WTC11 (cell line): ENCODE data around the gene TCERG1. TPM values are rescaled to one million over a fixed set of nuclear protein-coding genes. Genes with fewer than 3 reads are reported as not detected.

ENCODE experiments used
- ATAC-seq: fragments of 200-7000 bp; cut with Tn5 transposase; 2 replicates; pipeline ENCODE4 v1.10.0; 2021; ENCODE audit warnings: mild to moderate bottlenecking, moderate library complexity
- CTCF ChIA-PET: fragments of 300-600 bp; sonication (Branson Sonifier 250); formaldehyde crosslinking; loops from one replicate; lab custom pipeline; 2021; ENCODE audit warnings: antibody characterized with exemption; lab: Charles Lee
- POLR2A ChIA-PET: fragments of 350-600 bp; sonication (Branson Sonifier 250); formaldehyde crosslinking; loops from one replicate; lab custom pipeline; 2021; ENCODE audit warnings: antibody characterized with exemption; lab: Charles Lee
- DNase-seq: peaks from one replicate; pipeline ENCODE4 v3.0.0; 2021; ENCODE audit warnings: low spot score
- H3K27ac Mint-ChIP-seq: 2 replicates; pipeline ENCODE4 v1.8.0; 2021; ENCODE audit warnings: mixed read lengths
- H3K27me3 Mint-ChIP-seq: 2 replicates; pipeline ENCODE4 v1.8.0; 2021; ENCODE audit warnings: low read depth, mild to moderate bottlenecking, moderate library complexity, mixed read lengths
- H3K36me3 Mint-ChIP-seq: 2 replicates; pipeline ENCODE4 v1.8.0; 2021; ENCODE audit warnings: mixed read lengths
- H3K4me1 Mint-ChIP-seq: 2 replicates; pipeline ENCODE4 v1.8.0; 2022; ENCODE audit warnings: mixed read lengths
- H3K4me3 Mint-ChIP-seq: 2 replicates; pipeline ENCODE4 v1.8.0; 2021; ENCODE audit warnings: mild to moderate bottlenecking, moderate library complexity, mixed read lengths
- H3K9me3 Mint-ChIP-seq: 2 replicates; pipeline ENCODE4 v1.8.0; 2021; ENCODE audit warnings: mixed read lengths
- AR ChIP-seq: fragments of 250-450 bp; sonication (Bioruptor Pico); IDR thresholded peaks from 2 replicates; pipeline ENCODE4 v1.9.0; 2021; ENCODE audit warnings: mild to moderate bottlenecking
- ATF2 ChIP-seq: sonication (generic); formaldehyde crosslinking; IDR thresholded peaks from 2 replicates; pipeline ENCODE4 v1.8.1; 2022; ENCODE audit warnings: low read depth, missing genetic modification reagents, borderline replicate concordance
- ATF3 ChIP-seq: sonication (generic); formaldehyde crosslinking; conservative IDR thresholded peaks from 2 replicates; pipeline ENCODE4 v1.8.1; 2022; ENCODE audit warnings: mild to moderate bottlenecking, missing genetic modification reagents
- CBFB ChIP-seq: sonication (generic); formaldehyde crosslinking; IDR thresholded peaks from 2 replicates; pipeline ENCODE4 v1.8.1; 2022; ENCODE audit warnings: mild to moderate bottlenecking, low read depth, missing genetic modification reagents
- CTCF ChIP-seq: fragments of 200-600 bp; IDR thresholded peaks from 2 replicates; pipeline ENCODE4 v1.8.0; 2022; ENCODE audit warnings: antibody characterized with exemption
- ERG ChIP-seq: fragments of 250-450 bp; sonication (Bioruptor Pico); IDR thresholded peaks from 2 replicates; pipeline ENCODE4 v1.8.0; 2021; ENCODE audit warnings: mild to moderate bottlenecking
- GABPB1 ChIP-seq: sonication (generic); formaldehyde crosslinking; IDR thresholded peaks from 2 replicates; pipeline ENCODE4 v1.8.1; 2023; ENCODE audit warnings: mild to moderate bottlenecking, missing genetic modification reagents
- GTF2I ChIP-seq: fragments of 250-450 bp; sonication (Bioruptor Pico); conservative IDR thresholded peaks from 2 replicates; pipeline ENCODE4 v1.4.0; 2021; ENCODE audit warnings: mild to moderate bottlenecking
- JAZF1 ChIP-seq: fragments of 250-450 bp; sonication (Bioruptor Pico); IDR thresholded peaks from 2 replicates; pipeline ENCODE4 v1.9.0; 2021; ENCODE audit warnings: moderate library complexity, mild to moderate bottlenecking, inconsistent platforms
- JUN ChIP-seq: sonication (generic); formaldehyde crosslinking; IDR thresholded peaks from 2 replicates; pipeline ENCODE4 v1.8.0; 2023; ENCODE audit warnings: mild to moderate bottlenecking, missing genetic modification reagents
- MYBL2 ChIP-seq: sonication (generic); formaldehyde crosslinking; IDR thresholded peaks from 2 replicates; pipeline ENCODE4 v1.8.1; 2023; ENCODE audit warnings: mild to moderate bottlenecking, moderate library complexity, missing genetic modification reagents
- NFYB ChIP-seq: sonication (generic); formaldehyde crosslinking; conservative IDR thresholded peaks from 2 replicates; pipeline ENCODE4 v1.8.0; 2022; ENCODE audit warnings: low read depth, missing genetic modification reagents
- RELA ChIP-seq: sonication (generic); formaldehyde crosslinking; IDR thresholded peaks from 2 replicates; pipeline ENCODE4 v1.8.1; 2022; ENCODE audit warnings: missing genetic modification reagents, mild to moderate bottlenecking, borderline replicate concordance
- RORB ChIP-seq: fragments of 250-450 bp; sonication (Bioruptor Pico); IDR thresholded peaks from 2 replicates; pipeline ENCODE4 v1.9.0; 2021; ENCODE audit warnings: mild to moderate bottlenecking
- USF1 ChIP-seq: sonication (generic); formaldehyde crosslinking; IDR thresholded peaks from 2 replicates; pipeline ENCODE4 v1.8.0; 2022; ENCODE audit warnings: mild to moderate bottlenecking, missing genetic modification reagents
- ZNF512 ChIP-seq: sonication (generic); formaldehyde crosslinking; IDR thresholded peaks from 2 replicates; pipeline ENCODE4 v1.8.1; 2022; ENCODE audit warnings: missing genetic modification reagents, borderline replicate concordance
- ZNF532 ChIP-seq: fragments of 250-450 bp; sonication (Bioruptor Pico); IDR thresholded peaks from 2 replicates; pipeline ENCODE4 v1.9.0; 2021; ENCODE audit warnings: mild to moderate bottlenecking, borderline replicate concordance
- ZNF671 ChIP-seq: fragments of 250-450 bp; sonication (Bioruptor Pico); IDR thresholded peaks from 2 replicates; pipeline ENCODE4 v1.8.0; 2021; ENCODE audit warnings: mild to moderate bottlenecking
- ZSCAN18 ChIP-seq: fragments of 250-450 bp; sonication (Bioruptor Pico); IDR thresholded peaks from 2 replicates; pipeline ENCODE4 v2.1.2; 2022; ENCODE audit warnings: mild to moderate bottlenecking, moderate library complexity
- total RNA-seq: library from RNA; stranded (reverse); gene quantifications from 3 replicates; pipeline ENCODE4 v1.2.3, GENCODE V29; 2021

The TCERG1 gene
- total RNA-seq, 1 experiment from 2014 or later: 117 TPM

- TF ChIP-seq AR (no peak), JAZF1 (CRISPR knock-in tag) (no peak), CTCF (no peak), GTF2I (no peak), ZNF671 (CRISPR knock-in tag) (no peak), ZNF532 (CRISPR knock-in tag) (no peak), ZSCAN18 (CRISPR knock-in tag) (no peak), RORB (CRISPR knock-in tag) (no peak), ATF3 (CRISPR knock-in tag) (no peak)
These were observed 19.6 kb downstream of the TCERG1 start (continued) for GRCh38 chr5:146466521-146467349.

- no peaks in the 10 kb centered on the region for H3K9me3 Mint-ChIP-seq
- DNase-seq (no peak), ATAC-seq (no peak)
- no peaks in the 10 kb centered on the region; the same call in 1 of the 2 replicates for H3K4me1 Mint-ChIP-seq
- CTCF ChIA-PET: interaction anchor here (0.6 kb wide), 1 partner anchor 53 kb away, joined by 3 read pairs; no protein-coding TSS in a partner anchor
- peaks cover 56% of the 10 kb centered on the region for H3K36me3 Mint-ChIP-seq
- H3K27me3 Mint-ChIP-seq: no peaks in the 10 kb centered on the region
- POLR2A ChIA-PET: no interaction called here
- no peak overlapping the region for H3K4me3 Mint-ChIP-seq
- H3K27ac Mint-ChIP-seq: no peak overlapping the region
- TF ChIP-seq GABPB1 (no peak), NFYB (CRISPR knock-in tag) (no peak), ATF2 (CRISPR knock-in tag) (no peak), ZNF512 (CRISPR knock-in tag) (no peak), CBFB (CRISPR knock-in tag) (no peak), JUN (CRISPR knock-in tag) (no peak), MYBL2 (CRISPR knock-in tag) (no peak), ERG (CRISPR knock-in tag) (no peak), USF1 (CRISPR knock-in tag) (no peak), RELA (no peak)
These were observed 20.6 kb downstream of the TCERG1 start for GRCh38 chr5:146467760-146468159.
